HL-60 (cell line): ENCODE data around the gene NBAS.

Experiments used
- DNase-seq, 2 experiments: peaks; one replicate each; pipeline ENCODE4 v3.0.0-alpha.2; 2010 to 2020; ENCODE audit warnings: low read depth in 1 of 2, low spot score in 1 of 2
- H3K27ac ChIP-seq: fragments of 250-450 bp; sonication (Bioruptor Pico); replicated peaks from 2 replicates; pipeline ENCODE4 v1.5.1; 2020; ENCODE audit warnings: mild to moderate bottlenecking, moderate library complexity
- H3K27me3 ChIP-seq: fragments of 250-450 bp; sonication (Bioruptor Pico); 2 replicates; pipeline ENCODE4 v1.5.1; 2021; ENCODE audit warnings: mild to moderate bottlenecking, moderate library complexity; ENCODE audit not compliant: insufficient read depth, poor library complexity, severe bottlenecking
- H3K4me3 ChIP-seq: replicated peaks from 2 replicates; pipeline ENCODE4 v1.5.1; 2011; ENCODE audit warnings: mild to moderate bottlenecking, control low read depth, low read length; ENCODE audit not compliant: insufficient read depth
- GABPA ChIP-seq: IDR thresholded peaks from 2 replicates; pipeline ENCODE4 v1.6.1; 2012; ENCODE audit warnings: low read depth
- POLR2AphosphoS5 ChIP-seq: IDR thresholded peaks from 2 replicates; pipeline ENCODE4 v1.6.1; 2012; ENCODE audit warnings: low read depth
- REST ChIP-seq: IDR thresholded peaks from 2 replicates; pipeline ENCODE4 v1.6.1; 2012; ENCODE audit warnings: low read depth; ENCODE audit not compliant: insufficient replicate concordance
- SPI1 ChIP-seq: IDR thresholded peaks from 2 replicates; pipeline ENCODE4 v1.6.1; 2012; ENCODE audit warnings: low read depth, mild to moderate bottlenecking, borderline replicate concordance
- TF ChIP-seq, protein P1 (sequence below): IDR thresholded peaks from one replicate; pipeline ENCODE4 v1.5.1; 2011; ENCODE audit warnings: low read length, control low read depth, inconsistent platforms; ENCODE audit not compliant: insufficient read depth

Gene NBAS

GRCh38 chr2:15174567-15174966 lies 386.6 kb downstream of the NBAS start:
- no peak overlapping the region for H3K27ac ChIP-seq
- no peaks in the 10 kb centered on the region for H3K27me3 ChIP-seq
- H3K4me3 ChIP-seq = no peak overlapping the region
- TF ChIP-seq, protein P1, sequence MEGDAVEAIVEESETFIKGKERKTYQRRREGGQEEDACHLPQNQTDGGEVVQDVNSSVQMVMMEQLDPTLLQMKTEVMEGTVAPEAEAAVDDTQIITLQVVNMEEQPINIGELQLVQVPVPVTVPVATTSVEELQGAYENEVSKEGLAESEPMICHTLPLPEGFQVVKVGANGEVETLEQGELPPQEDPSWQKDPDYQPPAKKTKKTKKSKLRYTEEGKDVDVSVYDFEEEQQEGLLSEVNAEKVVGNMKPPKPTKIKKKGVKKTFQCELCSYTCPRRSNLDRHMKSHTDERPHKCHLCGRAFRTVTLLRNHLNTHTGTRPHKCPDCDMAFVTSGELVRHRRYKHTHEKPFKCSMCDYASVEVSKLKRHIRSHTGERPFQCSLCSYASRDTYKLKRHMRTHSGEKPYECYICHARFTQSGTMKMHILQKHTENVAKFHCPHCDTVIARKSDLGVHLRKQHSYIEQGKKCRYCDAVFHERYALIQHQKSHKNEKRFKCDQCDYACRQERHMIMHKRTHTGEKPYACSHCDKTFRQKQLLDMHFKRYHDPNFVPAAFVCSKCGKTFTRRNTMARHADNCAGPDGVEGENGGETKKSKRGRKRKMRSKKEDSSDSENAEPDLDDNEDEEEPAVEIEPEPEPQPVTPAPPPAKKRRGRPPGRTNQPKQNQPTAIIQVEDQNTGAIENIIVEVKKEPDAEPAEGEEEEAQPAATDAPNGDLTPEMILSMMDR = no peak
- TF ChIP-seq POLR2AphosphoS5 (no peak), GABPA (no peak), REST (no peak), SPI1 (no peak)
- DNase-seq = no peak

- Histone ChIP-seq H3K27me3 (no peaks in the 10 kb centered on the region), H3K4me3 (no peak overlapping the region), H3K27ac (no peak overlapping the region)
- no peak for TF ChIP-seq POLR2AphosphoS5
- DNase-seq = no peak
These were observed 387.6 kb downstream of the NBAS start for GRCh38 chr2:15173501-15173900.

DNA sequence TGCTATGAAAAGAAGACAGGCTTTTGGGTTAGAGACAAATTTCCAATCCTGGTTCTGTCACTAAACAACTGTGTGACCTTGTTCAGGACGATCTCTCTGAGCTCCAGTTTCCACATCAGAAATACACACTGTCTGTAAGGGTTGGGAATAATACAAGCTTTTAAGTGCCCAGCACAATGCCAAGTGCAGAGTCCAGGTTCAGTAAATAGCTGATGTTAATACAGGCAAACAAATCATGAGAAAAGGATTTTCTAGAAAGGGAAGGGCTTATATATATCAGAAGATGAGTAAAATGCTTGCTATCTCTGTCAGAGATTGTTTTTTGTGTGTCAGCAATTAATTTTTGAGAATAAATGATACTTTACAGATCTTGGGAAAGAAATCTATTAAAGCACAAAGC lies 388.3 kb downstream of the NBAS start:
- DNase-seq = no peak
- no peak for TF ChIP-seq GABPA
- TF ChIP-seq, protein P1 = no peak
- no peak for TF ChIP-seq POLR2AphosphoS5
- no peak for TF ChIP-seq SPI1
- TF ChIP-seq REST = no peak
- Histone ChIP-seq H3K27ac (no peak overlapping the region), H3K4me3 (no peak overlapping the region), H3K27me3 (no peaks in the 10 kb centered on the region)

DNA sequence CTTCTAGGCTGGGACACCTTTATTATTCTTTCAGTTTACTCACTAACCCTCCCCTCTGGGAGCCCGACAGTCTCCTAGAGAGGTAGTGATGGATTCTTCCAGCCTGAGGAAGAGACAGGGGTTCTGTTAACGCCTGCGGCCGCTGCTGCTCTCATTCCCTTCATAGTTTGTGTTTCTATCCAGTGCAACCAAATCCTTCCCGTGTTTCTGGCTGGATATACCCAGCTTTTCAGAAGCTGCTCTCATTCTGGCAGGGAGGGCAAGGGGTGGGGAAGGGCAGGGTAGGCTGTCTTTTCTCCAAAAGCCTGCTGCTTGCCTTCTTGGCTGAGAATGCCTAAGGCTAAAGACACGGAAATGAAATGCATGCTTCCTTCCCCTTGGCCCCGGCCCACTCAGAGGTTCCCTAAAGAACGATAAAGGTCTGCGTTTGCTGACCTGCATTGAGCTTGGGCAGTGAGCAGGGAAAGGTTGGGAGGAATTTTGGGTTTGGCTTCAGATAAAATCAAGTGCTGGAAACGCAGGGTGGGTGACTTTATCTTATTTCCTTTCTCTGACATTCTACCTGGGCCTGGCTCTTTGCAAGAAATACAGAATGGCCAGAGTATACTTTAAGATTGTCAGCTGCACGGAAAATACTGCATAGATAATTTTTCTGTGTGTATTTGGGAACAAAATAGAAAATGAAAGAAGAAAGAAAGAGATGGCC lies 390.9 kb downstream of the NBAS start:
- DNase-seq = no peak
- H3K27ac ChIP-seq = no peak overlapping the region
- H3K27me3 ChIP-seq = no peaks in the 10 kb centered on the region
- TF ChIP-seq SPI1 (no peak), REST (no peak), POLR2AphosphoS5 (no peak), GABPA (no peak)
- TF ChIP-seq, protein P1 = no peak
- no peak overlapping the region for H3K4me3 ChIP-seq
